Vagina (tissue), 2 donors: ENCODE results near the gene KYNU.

Source experiments
- CTCF ChIP-seq, 3 experiments: fragments of 450-650 bp in 2 of 3; fragments of 200-600 bp in 1 of 3; sonication (generic) in 1 of 3; IDR thresholded peaks; one replicate each; pipeline ENCODE4 v1.5.1; 2017 to 2019; ENCODE audit warnings: antibody characterized with exemption in 3 of 3, mild to moderate bottlenecking in 2 of 3, moderate library complexity in 2 of 3
- POLR2AphosphoS5 ChIP-seq, 2 donors: sonication (generic); formaldehyde crosslinking; IDR thresholded peaks; one replicate each; pipeline ENCODE4 v1.9.0; 2017; ENCODE audit warnings: antibody characterized with exemption in 2 of 2, mild to moderate bottlenecking in 2 of 2, low read depth in 1 of 2; ENCODE audit not compliant: insufficient read depth in 1 of 2

- TF ChIP-seq POLR2AphosphoS5 (IDR thresholded peaks at IDR 0.05; ENCODE audit: insufficient read depth in 1 of 2, low read depth in 1 of 2) (no peak), CTCF (IDR thresholded peaks at IDR 0.05) (no peak)
These were observed 10.3 kb upstream of the KYNU start for GRCh38 chr2:142867136-142867535.
